Keratinocyte (primary cell): ENCODE measurements around the gene ABI3BP. TPM values are rescaled to one million over a fixed set of nuclear protein-coding genes. Genes with fewer than 3 reads are reported as not detected.

Experiments
- DNase-seq: peaks from one replicate; pipeline ENCODE4 v3.0.0-alpha.2; 2011; ENCODE audit warnings: low read depth, missing footprints, low spot score
- FAIRE-seq: peaks from 2 replicates; lab custom pipeline; 2011; peaks lifted over from hg19 to GRCh38; lab: Jason Lieb, UNC
- H2AFZ ChIP-seq: 2 replicates; pipeline ENCODE4 v1.6.0; 2012; ENCODE audit warnings: low read length, control low read depth, inconsistent platforms; ENCODE audit not compliant: control insufficient read depth
- H3K27ac ChIP-seq: 2 replicates; pipeline ENCODE4 v1.5.1; 2011; ENCODE audit warnings: low read length; ENCODE audit not compliant: control insufficient read depth, insufficient read depth
- H3K27me3 ChIP-seq: 3 replicates; pipeline ENCODE4 v1.6.0; 2011; ENCODE audit warnings: low read length; ENCODE audit not compliant: control insufficient read depth, insufficient read depth; ENCODE audit errors: extremely low read depth
- H3K36me3 ChIP-seq, 2 experiments: 2 replicates in 1 of 2; 3 replicates in 1 of 2; pipeline ENCODE4 v1.5.1; 2011; ENCODE audit warnings: low read length in 2 of 2, mild to moderate bottlenecking in 1 of 2; ENCODE audit not compliant: control insufficient read depth in 2 of 2, insufficient read depth in 2 of 2; ENCODE audit errors: extremely low read depth in 1 of 2
- H3K4me1 ChIP-seq: 3 replicates; pipeline ENCODE4 v1.5.1; 2011; ENCODE audit warnings: low read length; ENCODE audit not compliant: control insufficient read depth, insufficient read depth; ENCODE audit errors: extremely low read depth
- H3K4me2 ChIP-seq: 3 replicates; pipeline ENCODE4 v1.6.0; 2011; ENCODE audit warnings: low read depth, low read length; ENCODE audit not compliant: control insufficient read depth, insufficient read depth; ENCODE audit errors: extremely low read depth
- H3K4me3 ChIP-seq, 3 experiments: fragments of 200-600 bp in 1 of 3; sonication (generic) in 1 of 3; 2 replicates in 2 of 3; 3 replicates in 1 of 3; pipeline ENCODE4 v1.5.1; 2011 to 2016; ENCODE audit warnings: low read length in 3 of 3, mild to moderate bottlenecking in 3 of 3, control low read depth in 2 of 3, inconsistent platforms in 1 of 3, low read depth in 1 of 3, mixed read lengths in 1 of 3, mixed run types in 1 of 3, moderate library complexity in 1 of 3; ENCODE audit not compliant: control insufficient read depth in 2 of 3, insufficient read depth in 2 of 3; ENCODE audit errors: extremely low read depth in 1 of 3
- H3K79me2 ChIP-seq: 2 replicates; pipeline ENCODE4 v1.6.0; 2012; ENCODE audit warnings: low read length; ENCODE audit not compliant: control insufficient read depth, insufficient read depth
- H3K9ac ChIP-seq: 3 replicates; pipeline ENCODE4 v1.6.0; 2011; ENCODE audit warnings: low read length; ENCODE audit not compliant: control insufficient read depth, insufficient read depth; ENCODE audit errors: extremely low read depth
- H3K9me1 ChIP-seq: 3 replicates; pipeline ENCODE4 v1.6.0; 2011; ENCODE audit warnings: low read length; ENCODE audit not compliant: control insufficient read depth, insufficient read depth; ENCODE audit errors: extremely low read depth
- H3K9me3 ChIP-seq: 2 replicates; pipeline ENCODE4 v1.5.1; 2012; ENCODE audit warnings: low read depth, low read length; ENCODE audit not compliant: control insufficient read depth
- H4K20me1 ChIP-seq: 3 replicates; pipeline ENCODE4 v1.6.0; 2011; ENCODE audit warnings: low read length; ENCODE audit not compliant: control insufficient read depth, insufficient read depth; ENCODE audit errors: extremely low read depth
- EZH2 ChIP-seq: IDR thresholded peaks from one replicate; pipeline ENCODE4 v1.6.1; 2012; ENCODE audit warnings: inconsistent platforms, mild to moderate bottlenecking, low read length, moderate library complexity
- dilution Hi-C: fragments of 300-500 bp; cut with MboI; formaldehyde crosslinking; loops from one replicate; pipeline ENCODE4 v1.7.0; 2020; ENCODE audit warnings: low sequenced_read_pairs; ENCODE audit not compliant: extremely low pct_ligation_motif_present
- polyA plus RNA-seq, 5 experiments: library from polyadenylated mRNA; depleted of rRNA in 3 of 5; stranded (reverse) in 3 of 5; stranded (forward) in 1 of 5; unstranded in 1 of 5; fragments of >200 nt; gene quantifications; 1 replicate in 1 of 5; 2 replicates in 3 of 5; 3 replicates in 1 of 5; pipeline versions ENCODE4 v1.2.1 to v1.2.3, GENCODE V29; 2011 to 2012; ENCODE audit warnings: missing spikeins in 2 of 5, low read depth in 1 of 5, low replicate concordance in 1 of 5
- small RNA-seq, 3 experiments: library from RNA; depleted of rRNA; stranded (forward); fragments of <200 nt; gene quantifications; one replicate each; pipeline ENCODE3, GENCODE V24; 2012; ENCODE audit warnings: low read depth in 3 of 3, low replicate concordance in 1 of 3; ENCODE audit not compliant: insufficient read length in 3 of 3
- TF ChIP-seq, protein P1 (sequence below), 3 experiments: IDR thresholded peaks in 1 of 3; conservative IDR thresholded peaks in 1 of 3; optimal IDR thresholded peaks in 1 of 3; 2 replicates in 2 of 3; 3 replicates in 1 of 3; pipeline versions ENCODE3 to v1.5.1; 2011; ENCODE audit warnings: low read length in 3 of 3, mild to moderate bottlenecking in 3 of 3, moderate library complexity in 2 of 3, control low read depth in 1 of 3, inconsistent platforms in 1 of 3; ENCODE audit not compliant: insufficient read depth in 2 of 3; ENCODE audit errors: extremely low read depth in 1 of 3

Gene ABI3BP
- polyA plus RNA-seq, 1 donor (not counting 4 experiments of a cell fraction or from before 2014, with no cell fraction given): 0.59 TPM

DNA sequence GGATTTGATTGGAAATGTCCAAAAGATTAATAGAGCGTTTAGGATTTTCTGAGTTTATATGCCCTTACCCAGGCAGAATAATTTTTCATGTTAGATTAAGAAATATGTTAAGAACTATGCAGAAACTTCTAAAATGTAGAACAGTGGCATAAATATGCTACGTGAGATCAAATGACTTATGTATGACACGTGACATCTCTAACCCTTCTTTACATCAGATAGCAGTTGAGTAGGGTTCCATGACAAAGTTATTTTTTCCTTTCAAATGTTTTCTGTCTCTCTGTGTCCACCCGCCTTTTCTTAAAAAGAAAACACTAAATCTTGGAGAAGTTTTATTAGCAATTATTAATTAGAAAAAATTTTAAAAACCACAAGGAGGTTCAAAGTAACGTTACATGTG, 292.5 kb downstream of the ABI3BP start:
- Histone ChIP-seq H3K36me3 (no peaks in the 10 kb centered on the region), H3K9me1 (no peaks in the 10 kb centered on the region), H4K20me1 (no peaks in the 10 kb centered on the region), H3K4me1 (peaks cover 25% of the 10 kb centered on the region), H3K9me3 (no peaks in the 10 kb centered on the region), H3K27ac (no peak overlapping the region), H3K27me3 (no peaks in the 10 kb centered on the region), H3K4me2 (no peak overlapping the region), H3K9ac (no peak overlapping the region), H3K4me3 (no peak overlapping the region), H3K79me2 (no peaks in the 10 kb centered on the region), H2AFZ (no peak overlapping the region)
- dilution Hi-C loops: no loop called here
- no peak for DNase-seq
- TF ChIP-seq, protein P1, sequence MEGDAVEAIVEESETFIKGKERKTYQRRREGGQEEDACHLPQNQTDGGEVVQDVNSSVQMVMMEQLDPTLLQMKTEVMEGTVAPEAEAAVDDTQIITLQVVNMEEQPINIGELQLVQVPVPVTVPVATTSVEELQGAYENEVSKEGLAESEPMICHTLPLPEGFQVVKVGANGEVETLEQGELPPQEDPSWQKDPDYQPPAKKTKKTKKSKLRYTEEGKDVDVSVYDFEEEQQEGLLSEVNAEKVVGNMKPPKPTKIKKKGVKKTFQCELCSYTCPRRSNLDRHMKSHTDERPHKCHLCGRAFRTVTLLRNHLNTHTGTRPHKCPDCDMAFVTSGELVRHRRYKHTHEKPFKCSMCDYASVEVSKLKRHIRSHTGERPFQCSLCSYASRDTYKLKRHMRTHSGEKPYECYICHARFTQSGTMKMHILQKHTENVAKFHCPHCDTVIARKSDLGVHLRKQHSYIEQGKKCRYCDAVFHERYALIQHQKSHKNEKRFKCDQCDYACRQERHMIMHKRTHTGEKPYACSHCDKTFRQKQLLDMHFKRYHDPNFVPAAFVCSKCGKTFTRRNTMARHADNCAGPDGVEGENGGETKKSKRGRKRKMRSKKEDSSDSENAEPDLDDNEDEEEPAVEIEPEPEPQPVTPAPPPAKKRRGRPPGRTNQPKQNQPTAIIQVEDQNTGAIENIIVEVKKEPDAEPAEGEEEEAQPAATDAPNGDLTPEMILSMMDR (optimal IDR thresholded peaks at IDR 0.05 in 1 of 3, IDR thresholded peaks at IDR 0.05 in 1 of 3, conservative IDR thresholded peaks at IDR 0.05 in 1 of 3; ENCODE audit: extremely low read depth in 1 of 3, insufficient read depth in 2 of 3, low read length in 3 of 3): no peak
- TF ChIP-seq EZH2: no peak
- FAIRE-seq: no peak

Small RNA genes within 50 kb of the gene (small RNA-seq; reads per million reads assigned to genes)
- 0 to 0.25 (median 0) reads per million in 3 experiments for gene RNU6-865P
